GM12878 (cell line): ENCODE results near the gene SLC45A1. TPM values are rescaled to one million over a fixed set of nuclear protein-coding genes. Genes with fewer than 3 reads are reported as not detected.
A peak's percentile ranks its signal among the peaks of the same experiment; 100 is the strongest.

Source experiments
- ATAC-seq: fragments of 200-7000 bp; cut with Tn5 transposase; 3 replicates; pipeline ENCODE4 v1.9.1; 2020; ENCODE audit warnings: mild to moderate bottlenecking, moderate library complexity
- Bru-seq: library from RNA; stranded (reverse); fragments of 400-500 nt; gene quantifications from one replicate; lab custom pipeline; 2021; lab: Mats Ljungman, UMichigan
- BruChase-seq, 2 experiments: library from RNA; stranded (reverse); fragments of 400-500 nt; gene quantifications; one replicate each; lab custom pipeline; 2021; lab: Mats Ljungman, UMichigan
- BruUV-seq: library from RNA; stranded (reverse); fragments of 400-500 nt; replicated peaks from 2 replicates; lab custom pipeline; 2021; lab: Mats Ljungman, UMichigan
- CTCF ChIA-PET: fragments of 300-600 bp; sonication (Branson Sonifier 250); formaldehyde crosslinking; extraction: SDS; loops from one replicate; lab custom pipeline; 2021; ENCODE audit warnings: inconsistent platforms; lab: Yijun Ruan, JAX
- POLR2A ChIA-PET: fragments of 350-600 bp; formaldehyde crosslinking; extraction: SDS; loops from one replicate; lab custom pipeline; 2021; ENCODE audit warnings: inconsistent platforms; lab: Charles Lee
- RAD21 ChIA-PET: fragments of 300-600 bp; sonication (Branson Sonifier 250); formaldehyde crosslinking; loops from one replicate; lab custom pipeline; 2023; ENCODE audit warnings: antibody characterized with exemption; ENCODE audit not compliant: unreplicated experiment; lab: Charles Lee
- SMC1A ChIA-PET: fragments of 300-600 bp; sonication (Branson Sonifier 250); formaldehyde crosslinking; loops from one replicate; lab custom pipeline; 2023; ENCODE audit not compliant: unreplicated experiment, uncharacterized antibody; lab: Charles Lee
- DNase-seq: peaks from one replicate; pipeline ENCODE4 v3.0.0-alpha.2; 2011; ENCODE audit warnings: low read depth, low spot score
- FAIRE-seq: peaks from 3 replicates; lab custom pipeline; 2011; peaks lifted over from hg19 to GRCh38; lab: Jason Lieb, UNC
- H2AFZ ChIP-seq: 2 replicates; pipeline ENCODE4 v1.6.0; 2011; ENCODE audit warnings: low read depth, low read length, control low read depth; ENCODE audit not compliant: control insufficient read depth
- H3K27ac ChIP-seq: 2 replicates; pipeline ENCODE4 v1.5.1; 2011; ENCODE audit warnings: control low read depth; ENCODE audit not compliant: control insufficient read depth, insufficient read depth
- H3K27me3 ChIP-seq, 2 experiments: replicated peaks in 1 of 2; 2 replicates each; pipeline versions ENCODE4 v1.6.0 to v1.6.1; 2011; ENCODE audit warnings: low read length in 1 of 2; ENCODE audit not compliant: control insufficient read depth in 2 of 2, insufficient read depth in 2 of 2
- H3K36me3 ChIP-seq, 2 experiments: 2 replicates each; pipeline ENCODE4 v1.5.1; 2011; ENCODE audit warnings: low read length in 1 of 2; ENCODE audit not compliant: control insufficient read depth in 2 of 2, insufficient read depth in 2 of 2
- H3K4me1 ChIP-seq: 2 replicates; pipeline ENCODE4 v1.6.1; 2011; ENCODE audit warnings: mild to moderate bottlenecking, low read length, moderate library complexity, mixed read lengths; ENCODE audit not compliant: control insufficient read depth, insufficient read depth
- H3K4me2 ChIP-seq: 2 replicates; pipeline ENCODE4 v1.6.0; 2011; ENCODE audit warnings: control low read depth; ENCODE audit not compliant: control insufficient read depth, insufficient read depth
- H3K4me3 ChIP-seq: fragments of 200-600 bp; sonication (generic); 2 replicates; pipeline ENCODE4 v1.5.1; 2016
- H3K79me2 ChIP-seq: 2 replicates; pipeline ENCODE4 v1.6.0; 2011; ENCODE audit warnings: low read length; ENCODE audit not compliant: control insufficient read depth, insufficient read depth
- H3K9ac ChIP-seq: 2 replicates; pipeline ENCODE4 v1.8.0; 2011; ENCODE audit warnings: low read length, control low read depth, mixed read lengths; ENCODE audit not compliant: control insufficient read depth, insufficient read depth
- H3K9me3 ChIP-seq: replicated peaks from 3 replicates; pipeline ENCODE4 v1.5.1; 2011; ENCODE audit warnings: mild to moderate bottlenecking, low read length; ENCODE audit not compliant: control insufficient read depth, insufficient read depth
- H4K20me1 ChIP-seq: 2 replicates; pipeline ENCODE4 v1.6.0; 2011; ENCODE audit not compliant: control insufficient read depth, insufficient read depth
- BACH1 ChIP-seq: fragments of 450-650 bp; IDR thresholded peaks from 2 replicates; pipeline ENCODE4 v1.6.1; 2017; ENCODE audit warnings: mild to moderate bottlenecking, borderline replicate concordance
- CREB1 ChIP-seq: IDR thresholded peaks from 2 replicates; pipeline ENCODE4 v1.6.1; 2012; ENCODE audit warnings: low read depth, mild to moderate bottlenecking, inconsistent platforms
- CREM ChIP-seq: IDR thresholded peaks from 2 replicates; pipeline ENCODE4 v1.6.1; 2014; ENCODE audit warnings: antibody characterized with exemption, low read depth
- E2F4 ChIP-seq: IDR thresholded peaks from 2 replicates; pipeline ENCODE4 v1.6.1; 2012; ENCODE audit warnings: low read depth, low read length, improper control_type of control experiment
- EGR1 ChIP-seq, 2 experiments: IDR thresholded peaks; 1 replicate in 1 of 2; 2 replicates in 1 of 2; pipeline ENCODE4 v1.6.1; 2011 to 2012; ENCODE audit warnings: low read depth in 2 of 2, low read length in 2 of 2, borderline replicate concordance in 1 of 2, mild to moderate bottlenecking in 1 of 2, moderate library complexity in 1 of 2
- STAT3 ChIP-seq: IDR thresholded peaks from 2 replicates; pipeline ENCODE4 v1.6.1; 2011; ENCODE audit warnings: low read depth, low read length, improper control_type of control experiment
- WGBS: methylation state at CpG from one replicate; pipeline ENCODE4 v1.1.6; 2016; ENCODE audit warnings: low lambda C conversion rate; ENCODE audit not compliant: insufficient replicate concordance, insufficient coverage; ENCODE audit errors: missing lambda C conversion rate; 5-methylcytosine and 5-hydroxymethylcytosine counted together
- in situ Hi-C: fragments of 300-500 bp; cut with MboI; formaldehyde crosslinking; loops from 9 replicates; pipeline ENCODE4 v1.14.3; 2018; ENCODE audit warnings: mixed read lengths
- intact Hi-C: fragments of 100-400 bp; cut with micrococcal nuclease; formaldehyde crosslinking; loops from one replicate; pipeline ENCODE4 v1.14.2; 2022; ENCODE audit not compliant: unreplicated experiment
- long read RNA-seq, 2 experiments: library from polyadenylated mRNA; unstranded; transcript quantifications; one replicate each; pipeline ENCODE4 v2.0.0, GENCODE V29; 2019 to 2020
- polyA minus RNA-seq, 3 experiments: library from RNA; depleted of rRNA, polyadenylated mRNA; stranded (reverse); fragments of >200 nt; gene quantifications; 2 replicates each; pipeline ENCODE4 v1.2.3, GENCODE V29; 2011
- polyA plus RNA-seq, 11 experiments: library from polyadenylated mRNA; depleted of rRNA in 4 of 11; unstranded in 6 of 11; stranded (reverse) in 5 of 11; fragments of >200 nt; fragmentation: Nextera tagmentation in 4 of 11; fragmentation: Illumina TruSeq in 1 of 11; extraction: Ambion mirVana in 4 of 11; extraction: Trizol in 1 of 11; gene quantifications; 1 replicate in 1 of 11; 2 replicates in 10 of 11; pipeline versions ENCODE4 v1.2.1 to v1.2.3, GENCODE V29; 2011 to 2016; ENCODE audit warnings: inconsistent platforms in 2 of 11, missing spikeins in 2 of 11, low read depth in 1 of 11
- total RNA-seq, 4 experiments: library from RNA; depleted of rRNA in 3 of 4; stranded (reverse); fragments of >200 nt in 3 of 4; fragmentation: Illumina TruSeq in 1 of 4; extraction: Trizol in 1 of 4; gene quantifications; 2 replicates each; pipeline versions ENCODE4 v1.2.1 to v1.2.3, GENCODE V29; 2013 to 2021

SLC45A1 gene
- total RNA-seq (2013; cell fraction: nucleolus; rRNA removed), result 0.48 TPM in 1 of 2 replicates, not detected in the other
- total RNA-seq (2014; rRNA removed), result 0.16 TPM in 1 of 2 replicates, not detected in the other
- total RNA-seq (2014; rRNA removed; fragmentation: Illumina TruSeq; extraction: Trizol), result not detected in 2 replicates
- 0.18 and 0.29 TPM in 2 replicates for total RNA-seq (2021)
- not detected for polyA plus RNA-seq (2011; ENCODE audit: low read depth)
- polyA plus RNA-seq (2011; rRNA removed), result not detected in 2 replicates
- 0.02 TPM in 1 of 2 replicates, not detected in the other for polyA plus RNA-seq (2011; cell fraction: cytosol; rRNA removed)
- polyA plus RNA-seq (2011; cell fraction: nucleus; rRNA removed), result not detected in 2 replicates
- 0.12 and 0.13 TPM in 2 replicates for polyA plus RNA-seq (2012)
- polyA plus RNA-seq (2014; fragmentation: Illumina TruSeq; extraction: Trizol), result 0.07 TPM in 1 of 2 replicates, not detected in the other
- polyA plus RNA-seq (2014; fragmentation: Nextera tagmentation; extraction: Ambion mirVana), result not detected
- polyA plus RNA-seq (2014; rRNA removed), result 0.23 and 0.47 TPM in 2 replicates
- polyA plus RNA-seq (2016; fragmentation: Nextera tagmentation; extraction: Ambion mirVana), result under 1 TPM in 1 of 2 experiments, not detected in 1; 0.09 TPM
- not detected in 2 replicates for polyA minus RNA-seq (2011; rRNA and poly(A)+ RNA removed)
- not detected in 2 replicates for polyA minus RNA-seq (2011; cell fraction: cytosol; rRNA and poly(A)+ RNA removed)
- not detected in 2 replicates for polyA minus RNA-seq (2011; cell fraction: nucleus; rRNA and poly(A)+ RNA removed)
- percentile 11 among the genes with signal in this experiment for Bru-seq, nascent RNA
- percentile 11 among the genes with signal in this experiment for BruChase-seq, experiment 1, labeled RNA remaining after a 6-hour chase
- BruChase-seq, experiment 2, labeled RNA remaining after a 2-hour chase, result not detected
- long read RNA-seq, experiment 1, result 0 reads
- long read RNA-seq, experiment 2, result 0 reads

GRCh38 chr1:8317647-8318381, at the start of gene SLC45A1:
Gene SLC45A1, plus strand, starts transcription at chr1:8318114. Its CDS starts 6,216 bp downstream, at chr1:8324330.
- TF ChIP-seq CREM (peak; percentile 60; the same call in 1 of the 2 replicates), EGR1 (IDR thresholded peaks at IDR 0.05; ENCODE audit: borderline replicate concordance in 1 of 2, low read depth in 2 of 2, low read length in 2 of 2) (peak in 1 of 2 experiments; percentile 32; a peak in 1 of 3 replicates), E2F4 (no peak), CREB1 (peak; percentile 76; the same call in 1 of the 2 replicates), BACH1 (no peak), STAT3 (no peak)
- TF ChIP-seq, all 136 proteins: peak for 3
- no peaks in the 10 kb centered on the region for H4K20me1 ChIP-seq
- POLR2A ChIA-PET, result no interaction called here
- H3K36me3 ChIP-seq, result no peaks in the 10 kb centered on the region
- no peaks in the 10 kb centered on the region for H3K9me3 ChIP-seq
- BruUV-seq, result no TSS peak
- H3K79me2 ChIP-seq, result no peaks in the 10 kb centered on the region
- H3K27ac ChIP-seq, result no peak within 1 kb of the TSS
- peak within 1 kb of the TSS; percentile 49; the same call in 1 of the 2 replicates for H3K4me2 ChIP-seq
- in situ Hi-C loops (no loop called here), intact Hi-C loops (no loop called here)
- 20% methylated on average over 56 of the region's 75 CpGs for WGBS
- peaks cover 0 to 4% of the 10 kb centered on the region in 2 experiments; a peak in 1 of 4 replicates for H3K27me3 ChIP-seq
- DNase-seq, result no peak
- peak within 1 kb of the TSS; percentile 27 for H2AFZ ChIP-seq
- RAD21 ChIA-PET, result interaction anchor here (1.6 kb wide), 1 partner anchor 302 kb away, joined by 4 read pairs; no protein-coding TSS in a partner anchor
- FAIRE-seq, result no peak
- H3K9ac ChIP-seq, result no peak within 1 kb of the TSS
- CTCF ChIA-PET, result no interaction called here
- peak; percentile 78 for ATAC-seq
- H3K4me1 ChIP-seq, result no peaks in the 10 kb centered on the region
- SMC1A ChIA-PET, result no interaction called here
- H3K4me3 ChIP-seq, result peak within 1 kb of the TSS; percentile 67; the same call in 1 of the 2 replicates
